ENCODE data around the gene SSTR1.
"Not testable (repeated sequence)": the region's sequence is repeated elsewhere in the genome, so short reads cannot be mapped to it uniquely, and the experiment has no call there.

Gene SSTR1

GRCh38 chr14:38207736-38208617 lies at the start of gene SSTR1:
Gene SSTR1 (plus strand): TSS chr14:38207904. CDS start chr14:38209390, 1,486 bp downstream.
- no peak for DNase-seq

GRCh38 chr14:38158468-38158867 lies 49.2 kb upstream of the SSTR1 start:
- no peak for DNase-seq

DNA sequence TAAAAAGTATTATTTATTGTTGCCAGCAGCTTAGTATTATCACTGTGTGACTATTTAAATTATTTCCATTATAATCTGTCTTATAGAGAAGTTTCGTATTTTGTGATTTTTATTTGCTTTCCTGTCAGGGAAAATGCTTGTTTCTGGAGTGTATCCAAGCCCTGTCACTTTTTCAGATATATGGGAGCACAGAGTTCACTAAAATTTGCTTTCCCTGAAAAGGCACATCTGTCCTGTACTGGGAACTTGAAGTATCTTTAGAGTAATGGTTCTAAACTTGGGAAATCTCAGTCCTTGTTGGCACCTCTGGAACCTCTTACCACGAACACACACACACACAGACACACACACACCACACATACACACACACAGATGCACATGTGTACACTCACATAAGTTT lies 39.3 kb upstream of the SSTR1 start:
- DNase-seq, result no peak

DNA sequence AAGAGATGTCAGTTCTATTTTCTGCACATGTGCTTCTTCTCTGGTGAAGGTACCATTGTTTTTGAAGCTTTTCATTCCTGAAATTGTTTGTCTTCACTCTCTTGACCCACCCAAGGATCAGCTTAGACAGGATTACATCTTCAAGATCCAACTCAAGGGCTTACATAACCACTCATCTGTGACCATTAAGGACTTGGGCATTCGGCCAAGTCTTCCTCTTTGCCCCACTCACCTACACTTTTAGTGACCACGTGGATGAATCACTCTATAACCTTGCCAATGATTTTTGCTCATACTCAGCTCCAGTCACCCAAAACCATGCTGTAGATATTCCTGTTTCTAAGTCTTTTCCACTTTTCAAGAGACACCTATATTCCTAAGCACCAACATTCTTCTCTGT lies 36.5 kb upstream of the SSTR1 start:
- no peak for DNase-seq

GRCh38 chr14:38174711-38175110 lies 33.0 kb upstream of the SSTR1 start:
- DNase-seq, result no peak

DNA sequence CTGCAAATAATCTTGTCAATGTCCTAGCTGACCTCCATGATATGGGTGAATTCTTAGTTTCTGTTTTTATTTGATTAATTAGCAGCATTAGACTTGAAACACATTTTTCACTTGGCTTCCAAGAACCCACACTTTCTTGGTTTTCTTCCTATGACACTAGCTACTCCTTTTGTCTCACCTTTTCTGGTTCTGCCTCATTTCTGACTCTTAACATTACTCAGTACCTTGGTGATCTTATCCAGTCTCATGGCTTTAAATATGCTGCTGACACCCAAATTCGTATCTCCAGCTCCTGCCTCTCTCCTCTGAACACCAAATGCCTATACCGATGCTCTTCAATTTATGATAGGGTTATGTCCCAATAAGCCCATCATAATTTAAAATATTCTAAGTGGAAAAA lies 32.0 kb upstream of the SSTR1 start:
- no peak for DNase-seq

DNA sequence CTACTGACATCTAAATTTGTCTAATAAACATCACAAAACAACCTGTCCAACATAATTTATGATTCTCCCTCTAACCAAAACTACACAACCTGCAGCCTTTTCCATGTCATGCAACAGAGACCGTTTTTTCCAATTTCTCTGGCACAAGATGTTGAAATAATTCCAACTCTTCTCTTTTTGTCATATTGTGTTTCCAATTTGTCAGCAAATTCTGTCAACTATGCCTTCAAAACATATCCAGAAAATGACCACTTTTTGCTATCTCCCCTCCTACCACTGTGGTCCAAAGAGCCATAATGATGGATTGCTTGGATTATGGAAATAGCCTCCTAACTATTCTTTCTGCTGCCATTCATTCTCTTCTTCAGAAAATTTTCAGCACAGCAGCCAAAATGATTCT lies 31.3 kb upstream of the SSTR1 start:
- no peak for DNase-seq

GRCh38 chr14:38184132-38184531 lies 23.6 kb upstream of the SSTR1 start:
- DNase-seq, result no peak

- DNase-seq, result no peak
Measured at GRCh38 chr14:38185671-38186070, 22.0 kb upstream of the SSTR1 start.

- no peak for DNase-seq
Measured at GRCh38 chr14:38186216-38186615, 21.5 kb upstream of the SSTR1 start.

DNA sequence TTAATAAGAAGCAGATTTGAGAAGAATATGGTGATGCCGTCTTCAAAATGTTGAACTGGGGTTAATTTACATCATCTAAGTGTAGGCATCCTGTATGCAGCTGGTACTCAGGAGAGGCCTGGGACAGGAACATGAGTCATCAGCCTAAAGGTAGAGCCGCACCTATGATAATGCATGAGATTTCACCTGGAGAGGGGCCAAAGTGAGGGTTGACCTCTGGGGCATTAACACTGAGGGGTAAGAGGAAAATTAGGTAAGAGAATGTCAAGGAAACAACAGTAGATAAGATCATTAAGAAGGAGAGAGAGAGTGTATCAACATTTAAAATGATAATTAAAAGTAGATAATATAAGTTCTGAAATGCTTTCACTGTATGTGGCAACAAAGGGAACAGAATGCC lies 20.2 kb upstream of the SSTR1 start:
- no peak for DNase-seq

- no peak for DNase-seq
Measured at GRCh38 chr14:38189930-38190726, 17.6 kb upstream of the SSTR1 start.

- DNase-seq, result not testable (repeated sequence)
Measured at GRCh38 chr14:38190846-38191245, 16.9 kb upstream of the SSTR1 start.

DNA sequence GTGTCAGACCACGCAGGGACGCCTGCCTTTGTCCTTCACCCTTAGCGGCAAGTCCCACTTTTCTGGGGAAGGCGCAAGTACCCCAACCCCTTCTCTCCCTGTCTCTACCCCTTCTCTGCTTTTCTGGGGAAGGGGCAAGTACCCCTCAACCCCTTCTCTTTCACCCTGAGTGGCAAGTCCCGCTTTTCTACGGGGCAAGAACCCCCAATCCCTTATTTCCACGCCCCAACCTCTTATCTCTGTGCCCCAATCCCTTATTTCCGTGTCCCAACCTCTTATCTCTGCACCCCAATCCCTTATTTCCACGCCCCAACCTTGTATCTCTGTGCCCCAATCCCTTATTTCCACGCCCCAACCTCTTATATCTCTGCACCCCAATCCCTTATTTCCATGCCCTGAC lies 16.2 kb upstream of the SSTR1 start:
- DNase-seq, result not testable (repeated sequence)

DNA sequence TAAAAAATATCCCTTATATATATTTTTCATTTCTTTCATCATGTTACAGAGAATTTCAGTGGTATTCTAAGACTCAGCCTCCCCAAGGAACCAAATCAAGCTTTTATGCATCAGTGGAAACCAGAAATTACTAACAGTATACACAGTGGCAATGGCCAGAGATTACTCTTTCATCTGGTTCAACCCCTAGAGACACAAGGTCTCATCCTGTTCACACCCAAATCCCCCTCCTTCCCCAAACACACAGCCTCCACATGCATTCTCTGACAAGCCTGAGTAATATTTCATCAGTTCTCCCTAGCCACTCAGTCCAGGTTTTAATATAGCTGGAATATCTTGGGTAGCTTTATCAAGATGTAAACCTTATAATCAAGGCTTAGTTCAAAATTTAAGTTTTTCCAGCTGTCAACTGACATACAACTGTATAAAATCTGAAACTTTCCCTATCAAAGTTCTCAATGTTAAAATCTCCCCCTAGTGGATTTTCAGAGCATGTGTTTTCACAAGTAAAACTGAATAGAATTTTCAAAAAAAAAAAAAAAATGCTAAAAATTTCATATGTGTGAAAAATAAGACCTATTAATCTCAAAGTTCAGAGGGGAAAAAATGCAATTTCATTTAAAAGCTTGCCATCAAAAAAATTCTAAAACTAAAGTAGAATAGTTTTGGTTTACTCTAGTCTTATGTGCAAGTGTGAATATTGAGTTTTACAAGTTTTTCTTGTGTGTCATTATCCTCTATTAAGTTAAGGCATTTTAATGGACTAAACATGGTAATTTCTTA lies 10.5 kb upstream of the SSTR1 start:
- peak in 1 of 2 experiments; percentile 24 for DNase-seq

GRCh38 chr14:38197784-38198335 lies 9.8 kb upstream of the SSTR1 start:
- DNase-seq, result no peak

GRCh38 chr14:38198425-38198824 lies 9.3 kb upstream of the SSTR1 start:
- DNase-seq, result no peak

DNA sequence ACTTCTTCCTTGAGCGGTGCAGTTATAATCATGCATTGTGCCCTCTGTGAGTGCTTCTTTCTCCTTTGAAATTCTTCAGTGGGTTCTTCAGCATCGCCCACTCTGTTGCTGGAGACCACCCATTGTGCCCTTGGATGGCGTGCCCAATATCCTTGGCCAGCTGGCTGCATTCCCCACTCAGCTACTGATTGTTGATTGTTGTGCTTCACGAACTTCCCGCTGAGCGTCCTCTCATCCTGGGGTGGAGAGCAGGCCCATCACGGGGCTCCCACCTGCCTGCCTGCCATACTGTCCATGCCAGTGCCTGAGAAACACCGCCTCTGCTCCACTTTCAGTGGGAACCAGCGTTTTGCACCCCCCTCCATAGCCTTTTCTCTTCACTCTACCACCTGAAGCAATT lies 8.6 kb upstream of the SSTR1 start:
- DNase-seq, result no peak

- no peak for DNase-seq
Measured at GRCh38 chr14:38199739-38200138, 8.0 kb upstream of the SSTR1 start.

DNA sequence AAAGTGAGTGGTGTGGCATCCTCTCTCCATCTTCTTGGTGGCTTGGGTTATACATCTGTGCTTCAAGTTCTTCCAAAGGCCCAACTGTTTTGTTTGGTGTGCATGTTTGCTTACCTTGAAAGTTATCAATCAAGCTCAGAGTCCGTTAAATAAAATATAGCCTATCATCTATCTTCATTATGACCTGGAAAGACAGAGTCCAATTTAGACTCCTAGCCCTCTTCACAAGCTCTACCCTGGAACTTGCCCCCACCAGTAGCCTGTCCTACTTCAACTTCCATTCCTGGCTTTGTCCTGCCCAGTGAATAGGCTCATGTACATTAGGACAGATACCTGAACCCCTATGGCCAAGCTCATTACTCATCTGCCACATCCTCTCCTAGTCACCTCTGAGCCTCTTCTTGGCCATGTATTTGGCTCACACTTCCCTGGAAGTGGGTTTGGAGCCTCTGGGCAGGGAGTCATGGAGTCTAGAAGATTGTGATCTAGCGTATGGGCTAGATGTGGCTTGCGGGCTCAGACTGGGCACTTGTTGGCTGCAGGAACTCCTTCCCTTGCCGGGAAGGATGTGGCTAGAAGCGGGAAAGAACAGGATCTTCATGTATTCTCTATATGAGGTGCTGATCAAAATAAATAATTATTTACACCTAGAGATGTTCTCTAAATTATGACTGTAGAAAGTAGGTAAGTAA lies 6.4 kb upstream of the SSTR1 start:
- no peak for DNase-seq

GRCh38 chr14:38202444-38203191 lies 5.1 kb upstream of the SSTR1 start:
- no peak for DNase-seq

Measured in SW 1271 (cell line).